ENCODE results near the gene LTBP1. TPM values are rescaled to one million over a fixed set of nuclear protein-coding genes. Genes with fewer than 3 reads are reported as not detected.

The LTBP1 gene
- polyA plus RNA-seq, 2 donors: 4.3 to 13.9 TPM

DNA sequence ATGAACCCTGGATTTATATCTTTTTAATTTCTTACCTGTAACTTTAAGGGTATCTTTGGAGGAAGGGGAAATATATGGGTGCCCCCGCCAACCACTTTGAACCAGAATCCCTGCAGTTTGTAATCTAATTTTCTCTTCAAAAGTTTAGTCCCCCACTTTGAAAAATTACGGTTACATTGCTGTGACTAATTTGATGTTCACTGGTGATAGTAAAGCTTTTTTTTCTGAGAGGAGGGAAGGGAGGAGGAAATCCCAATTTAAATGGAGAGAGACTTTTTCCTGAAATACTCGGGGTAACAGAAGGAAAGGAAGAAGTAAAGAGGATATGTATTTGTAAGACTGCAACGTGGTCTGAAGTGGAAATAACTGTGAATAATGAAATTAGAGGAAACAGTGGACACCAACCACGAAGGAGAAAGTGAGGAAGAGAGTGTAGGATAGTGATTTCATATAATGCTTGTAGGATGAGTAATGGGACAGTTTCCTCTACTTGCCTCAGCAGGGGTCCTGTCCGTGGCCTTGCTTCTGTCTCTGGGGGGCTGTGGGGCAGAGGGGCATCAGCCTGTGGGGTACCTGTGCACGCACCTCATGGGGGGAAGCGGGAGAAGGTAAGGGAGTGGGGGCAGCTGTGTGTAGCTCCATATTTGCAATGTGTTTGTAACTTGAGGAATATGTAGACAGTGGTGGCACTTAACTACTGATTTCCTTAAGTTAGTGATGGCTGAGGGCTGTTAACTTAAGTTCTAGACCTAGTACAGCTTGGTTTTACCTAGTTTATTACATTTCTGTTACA, 161.1 kb downstream of the LTBP1 start:
- Histone ChIP-seq H3K36me3 (ENCODE audit: control insufficient read depth in 2 of 2, insufficient read depth in 2 of 2, low read length in 1 of 2) (no peaks in the 10 kb centered on the region), H3K9me3 (ENCODE audit: control insufficient read depth in 2 of 2, insufficient read depth in 1 of 2, low read depth in 1 of 2, low read length in 1 of 2) (no peaks in the 10 kb centered on the region), H3K4me3 (ENCODE audit: low read depth in 1 of 2, low read length in 2 of 2) (no peak overlapping the region), H3K4me1 (ENCODE audit: control insufficient read depth in 2 of 2, insufficient read depth in 2 of 2, low read length in 1 of 2) (no peaks in the 10 kb centered on the region), H3K27ac (ENCODE audit: low read depth in 2 of 2, low read length in 1 of 2) (no peak overlapping the region), H3K27me3 (ENCODE audit: control insufficient read depth in 1 of 2, insufficient read depth in 2 of 2, low read length in 2 of 2) (no peaks in the 10 kb centered on the region)
- 80 to 81% methylated on average over 8 of the region's 8 CpGs for WGBS, 2 donors

DNA sequence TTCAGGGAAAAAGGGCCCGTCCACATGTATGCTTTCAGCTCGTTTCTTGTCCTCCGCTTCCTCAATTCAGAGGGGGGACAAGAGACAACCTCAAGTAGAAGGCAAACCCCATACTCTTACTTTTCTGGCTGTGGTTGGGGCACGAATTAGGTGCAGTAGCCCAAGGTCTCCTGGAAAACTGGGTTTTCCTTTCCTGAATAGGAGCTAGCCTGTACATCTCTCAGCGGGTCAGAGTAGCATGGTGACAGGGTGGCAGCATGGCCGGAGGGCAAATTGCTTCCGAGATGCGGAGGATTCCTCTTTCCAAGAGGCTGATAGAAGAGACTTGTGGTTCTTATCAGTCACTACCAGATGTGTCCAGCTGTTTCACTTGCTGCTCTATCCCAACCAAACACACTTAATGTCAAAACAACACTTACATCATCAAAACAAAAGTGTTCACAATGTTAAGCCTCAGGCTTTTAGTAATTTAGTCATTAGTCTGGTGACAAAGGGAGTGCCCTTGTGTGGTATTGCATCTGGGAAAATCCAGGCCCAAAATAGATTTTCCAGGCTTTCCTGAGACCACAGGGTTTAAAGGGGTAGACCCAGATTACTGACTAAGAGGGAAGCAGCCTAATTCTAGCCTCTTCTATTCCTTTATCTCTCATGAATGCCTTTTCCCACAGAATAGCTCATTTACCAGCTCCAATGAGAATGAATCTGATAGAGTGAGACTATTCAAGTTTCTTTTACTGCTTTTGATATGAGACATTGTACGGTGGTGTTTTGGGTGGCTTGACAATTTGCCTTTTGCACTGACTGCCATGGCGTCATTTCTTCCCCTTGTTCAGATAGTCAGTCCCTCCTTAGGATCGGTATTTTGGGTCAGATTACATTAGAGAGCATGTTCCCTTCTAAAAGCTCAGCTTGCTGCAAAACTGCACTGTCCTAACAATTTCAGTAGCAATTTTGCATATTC, 162.0 kb downstream of the LTBP1 start:
- Histone ChIP-seq H3K36me3 (ENCODE audit: control insufficient read depth in 2 of 2, insufficient read depth in 2 of 2, low read length in 1 of 2) (no peaks in the 10 kb centered on the region), H3K4me1 (ENCODE audit: control insufficient read depth in 2 of 2, insufficient read depth in 2 of 2, low read length in 1 of 2) (no peaks in the 10 kb centered on the region), H3K27me3 (ENCODE audit: control insufficient read depth in 1 of 2, insufficient read depth in 2 of 2, low read length in 2 of 2) (no peaks in the 10 kb centered on the region), H3K27ac (ENCODE audit: low read depth in 2 of 2, low read length in 1 of 2) (peak overlapping the region in 1 of 2 donors; percentile 33), H3K9me3 (ENCODE audit: control insufficient read depth in 2 of 2, insufficient read depth in 1 of 2, low read depth in 1 of 2, low read length in 1 of 2) (no peaks in the 10 kb centered on the region), H3K4me3 (ENCODE audit: low read depth in 1 of 2, low read length in 2 of 2) (no peak overlapping the region)
- 75 to 77% methylated on average over 11 of the region's 11 CpGs for WGBS, 2 donors

DNA sequence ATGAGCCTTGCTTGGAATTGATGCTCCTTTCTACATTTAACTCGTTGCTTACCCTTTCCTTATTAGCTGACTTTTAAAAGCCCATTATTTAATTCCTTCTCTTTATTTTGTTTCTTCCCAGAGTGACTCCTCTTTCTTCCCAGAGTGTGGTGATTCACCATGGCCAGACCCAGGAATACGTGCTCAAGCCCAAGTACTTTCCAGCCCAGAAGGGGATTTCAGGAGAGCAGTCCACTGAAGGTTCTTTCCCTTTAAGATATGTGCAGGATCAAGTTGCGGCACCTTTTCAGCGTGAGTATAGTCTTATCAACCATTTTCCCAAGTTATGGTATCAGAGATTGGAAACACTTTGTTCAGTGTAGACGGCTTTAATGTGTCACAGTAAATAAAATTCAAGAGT, 163.7 kb downstream of the LTBP1 start:
- Histone ChIP-seq H3K4me1 (ENCODE audit: control insufficient read depth in 2 of 2, insufficient read depth in 2 of 2, low read length in 1 of 2) (no peaks in the 10 kb centered on the region), H3K36me3 (ENCODE audit: control insufficient read depth in 2 of 2, insufficient read depth in 2 of 2, low read length in 1 of 2) (no peaks in the 10 kb centered on the region), H3K4me3 (ENCODE audit: low read depth in 1 of 2, low read length in 2 of 2) (no peak overlapping the region), H3K27ac (ENCODE audit: low read depth in 2 of 2, low read length in 1 of 2) (no peak overlapping the region), H3K9me3 (ENCODE audit: control insufficient read depth in 2 of 2, insufficient read depth in 1 of 2, low read depth in 1 of 2, low read length in 1 of 2) (no peaks in the 10 kb centered on the region), H3K27me3 (ENCODE audit: control insufficient read depth in 1 of 2, insufficient read depth in 2 of 2, low read length in 2 of 2) (no peaks in the 10 kb centered on the region)
- 69 to 77% methylated on average over 5 of the region's 5 CpGs for WGBS, 2 donors

DNA sequence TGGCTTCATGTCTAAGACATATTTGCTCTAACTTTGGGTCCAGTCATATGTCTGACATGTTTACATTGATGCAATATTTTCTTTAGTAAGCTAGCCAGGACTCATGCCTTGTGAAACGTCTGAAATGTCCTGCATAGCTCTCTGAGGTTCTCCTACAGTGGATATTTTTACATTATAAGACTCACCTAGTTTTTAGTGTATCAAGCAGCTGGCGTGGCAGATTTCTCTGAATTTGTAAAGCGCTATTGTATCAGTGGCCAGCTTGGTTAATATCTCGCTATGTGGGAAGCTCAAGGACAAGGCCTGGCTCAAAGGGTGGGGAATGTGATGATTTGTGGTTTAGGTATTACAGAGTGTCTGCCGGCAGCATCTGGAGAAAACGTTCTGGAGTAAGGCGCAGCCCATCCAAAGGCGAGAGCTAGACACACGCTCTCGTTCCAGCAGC, 164.3 kb downstream of the LTBP1 start:
- no peaks in the 10 kb centered on the region for H3K4me1 ChIP-seq (ENCODE audit: control insufficient read depth in 2 of 2, insufficient read depth in 2 of 2, low read length in 1 of 2)
- H3K27ac ChIP-seq (ENCODE audit: low read depth in 2 of 2, low read length in 1 of 2): no peak overlapping the region
- no peaks in the 10 kb centered on the region for H3K9me3 ChIP-seq (ENCODE audit: control insufficient read depth in 2 of 2, insufficient read depth in 1 of 2, low read depth in 1 of 2, low read length in 1 of 2)
- H3K36me3 ChIP-seq (ENCODE audit: control insufficient read depth in 2 of 2, insufficient read depth in 2 of 2, low read length in 1 of 2): no peaks in the 10 kb centered on the region
- no peaks in the 10 kb centered on the region for H3K27me3 ChIP-seq (ENCODE audit: control insufficient read depth in 1 of 2, insufficient read depth in 2 of 2, low read length in 2 of 2)
- no peak overlapping the region for H3K4me3 ChIP-seq (ENCODE audit: low read depth in 1 of 2, low read length in 2 of 2)
- WGBS, 2 donors: 79 to 81% methylated on average over 10 of the region's 10 CpGs

DNA sequence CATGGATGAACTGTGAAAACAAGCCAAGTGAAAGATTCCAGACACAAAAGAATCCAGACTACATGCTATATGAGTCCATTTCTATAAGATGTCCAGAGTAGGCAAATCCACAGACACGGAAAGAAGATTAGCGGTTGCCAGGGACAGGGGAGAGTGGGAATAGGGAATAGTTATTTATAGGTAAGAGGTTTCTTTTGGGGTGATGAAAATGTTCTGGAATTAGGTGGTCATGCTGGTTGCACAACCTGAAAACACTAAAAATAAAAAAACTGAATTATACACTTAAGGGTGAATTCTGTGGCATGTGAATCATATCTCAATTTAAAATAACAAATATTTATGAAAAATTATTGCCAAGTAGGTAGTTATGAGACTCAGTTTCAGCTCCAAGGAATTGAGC, 168.4 kb downstream of the LTBP1 start:
- H3K4me1 ChIP-seq (ENCODE audit: control insufficient read depth in 2 of 2, insufficient read depth in 2 of 2, low read length in 1 of 2): no peaks in the 10 kb centered on the region
- H3K9me3 ChIP-seq (ENCODE audit: control insufficient read depth in 2 of 2, insufficient read depth in 1 of 2, low read depth in 1 of 2, low read length in 1 of 2): no peaks in the 10 kb centered on the region
- no peak overlapping the region for H3K4me3 ChIP-seq (ENCODE audit: low read depth in 1 of 2, low read length in 2 of 2)
- WGBS, 2 donors: 94 to 99% methylated on average over 2 of the region's 2 CpGs
- H3K27me3 ChIP-seq (ENCODE audit: control insufficient read depth in 1 of 2, insufficient read depth in 2 of 2, low read length in 2 of 2): no peaks in the 10 kb centered on the region
- H3K27ac ChIP-seq (ENCODE audit: low read depth in 2 of 2, low read length in 1 of 2): no peak overlapping the region
- no peaks in the 10 kb centered on the region for H3K36me3 ChIP-seq (ENCODE audit: control insufficient read depth in 2 of 2, insufficient read depth in 2 of 2, low read length in 1 of 2)

DNA sequence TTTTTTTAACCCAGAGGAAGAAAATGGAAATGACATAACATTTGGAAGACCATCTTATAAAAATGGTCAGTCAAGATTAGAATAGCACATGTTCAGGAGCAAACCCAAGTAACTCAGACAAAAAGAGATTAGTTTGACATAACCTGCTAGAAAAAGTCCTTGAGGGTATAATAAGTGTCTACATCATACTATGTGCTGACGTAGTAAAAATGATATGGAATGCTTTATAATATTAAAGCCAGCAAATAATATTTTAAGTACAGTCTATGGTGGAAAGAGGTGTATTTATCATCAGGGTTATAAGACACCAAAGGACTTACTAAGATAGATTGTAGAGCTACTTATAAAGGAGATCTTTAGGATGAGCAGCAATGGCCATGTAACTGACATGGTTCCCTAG, 169.0 kb downstream of the LTBP1 start:
- H3K9me3 ChIP-seq (ENCODE audit: control insufficient read depth in 2 of 2, insufficient read depth in 1 of 2, low read depth in 1 of 2, low read length in 1 of 2): no peaks in the 10 kb centered on the region
- WGBS, 2 donors: 71 to 80% methylated on average over 1 of the region's 1 CpG
- no peak overlapping the region for H3K27ac ChIP-seq (ENCODE audit: low read depth in 2 of 2, low read length in 1 of 2)

DNA sequence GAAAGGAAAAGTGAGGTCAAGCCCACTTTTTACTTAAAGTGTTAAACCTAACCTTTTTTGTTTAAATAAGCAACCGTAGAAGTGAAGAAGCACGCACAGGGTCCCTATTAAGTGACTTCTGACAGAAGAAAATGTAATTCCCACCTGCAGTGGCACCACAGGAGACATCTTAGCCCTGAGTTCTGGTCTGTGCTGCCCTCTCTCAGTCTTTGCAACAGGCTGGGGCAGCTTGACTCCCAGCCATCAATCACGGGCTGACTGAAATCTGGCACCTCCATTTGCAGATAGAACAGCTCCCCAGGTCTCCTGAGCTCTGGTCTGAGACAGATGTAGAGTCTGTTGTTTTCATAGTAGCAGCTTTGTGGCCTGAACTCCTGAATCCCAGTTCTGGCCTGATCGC, 170.0 kb downstream of the LTBP1 start:
- Histone ChIP-seq H3K9me3 (ENCODE audit: control insufficient read depth in 2 of 2, insufficient read depth in 1 of 2, low read depth in 1 of 2, low read length in 1 of 2) (no peaks in the 10 kb centered on the region), H3K4me3 (ENCODE audit: low read depth in 1 of 2, low read length in 2 of 2) (no peak overlapping the region), H3K4me1 (ENCODE audit: control insufficient read depth in 2 of 2, insufficient read depth in 2 of 2, low read length in 1 of 2) (no peaks in the 10 kb centered on the region), H3K27ac (ENCODE audit: low read depth in 2 of 2, low read length in 1 of 2) (no peak overlapping the region), H3K27me3 (ENCODE audit: control insufficient read depth in 1 of 2, insufficient read depth in 2 of 2, low read length in 2 of 2) (no peaks in the 10 kb centered on the region), H3K36me3 (ENCODE audit: control insufficient read depth in 2 of 2, insufficient read depth in 2 of 2, low read length in 1 of 2) (no peaks in the 10 kb centered on the region)
- WGBS, 2 donors: 81 to 87% methylated on average over 4 of the region's 4 CpGs

More for the DNA sequence above, 169.0 kb downstream of the LTBP1 start:
- H3K4me3 ChIP-seq (ENCODE audit: low read depth in 1 of 2, low read length in 2 of 2): no peak overlapping the region
- H3K36me3 ChIP-seq (ENCODE audit: control insufficient read depth in 2 of 2, insufficient read depth in 2 of 2, low read length in 1 of 2): no peaks in the 10 kb centered on the region
- no peaks in the 10 kb centered on the region for H3K4me1 ChIP-seq (ENCODE audit: control insufficient read depth in 2 of 2, insufficient read depth in 2 of 2, low read length in 1 of 2)
- H3K27me3 ChIP-seq (ENCODE audit: control insufficient read depth in 1 of 2, insufficient read depth in 2 of 2, low read length in 2 of 2): no peaks in the 10 kb centered on the region

DNA sequence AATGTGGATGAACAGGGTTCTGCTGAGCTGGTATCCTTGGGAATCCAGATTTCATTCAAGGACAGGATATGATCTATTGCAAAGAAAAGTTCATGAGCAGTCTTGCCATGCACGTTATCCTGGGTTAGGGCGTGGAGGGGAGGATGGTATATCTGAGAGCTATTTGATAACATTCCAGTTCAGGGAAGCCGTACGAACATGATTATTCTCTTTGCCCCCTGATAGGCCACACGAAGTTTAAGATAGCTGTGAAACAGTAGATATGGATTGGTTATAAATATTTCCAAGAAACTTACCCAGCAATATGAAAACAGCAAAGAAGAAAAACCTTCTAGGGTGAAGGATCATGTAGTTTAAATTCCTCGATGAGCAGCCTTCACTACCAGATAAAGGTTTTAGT, 171.9 kb downstream of the LTBP1 start:
- Histone ChIP-seq H3K27me3 (ENCODE audit: control insufficient read depth in 1 of 2, insufficient read depth in 2 of 2, low read length in 2 of 2) (no peaks in the 10 kb centered on the region), H3K4me1 (ENCODE audit: control insufficient read depth in 2 of 2, insufficient read depth in 2 of 2, low read length in 1 of 2) (no peaks in the 10 kb centered on the region), H3K27ac (ENCODE audit: low read depth in 2 of 2, low read length in 1 of 2) (no peak overlapping the region), H3K36me3 (ENCODE audit: control insufficient read depth in 2 of 2, insufficient read depth in 2 of 2, low read length in 1 of 2) (no peaks in the 10 kb centered on the region), H3K4me3 (ENCODE audit: low read depth in 1 of 2, low read length in 2 of 2) (no peak overlapping the region), H3K9me3 (ENCODE audit: control insufficient read depth in 2 of 2, insufficient read depth in 1 of 2, low read depth in 1 of 2, low read length in 1 of 2) (no peaks in the 10 kb centered on the region)
- 65 to 78% methylated on average over 6 of the region's 6 CpGs for WGBS, 2 donors

DNA sequence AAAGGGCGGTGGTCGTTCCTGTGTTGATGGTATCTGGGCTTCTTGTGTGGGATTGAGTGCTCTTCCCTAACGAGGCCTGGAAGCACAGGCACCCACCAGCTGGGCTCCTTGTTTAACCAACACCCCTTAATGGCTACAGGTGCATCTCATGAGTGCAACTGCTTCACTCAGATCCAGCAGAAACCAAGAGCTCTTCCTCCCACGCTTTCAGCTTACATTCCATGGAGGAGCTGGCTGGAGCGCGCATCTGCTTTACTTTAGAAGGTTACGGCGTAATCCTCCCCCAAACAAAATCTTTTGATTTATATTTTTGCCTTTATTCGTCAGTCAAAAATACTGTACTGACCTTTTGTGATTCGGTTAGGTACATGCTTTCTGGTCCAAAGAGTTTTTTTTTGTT, 174.7 kb downstream of the LTBP1 start:
- H3K27ac ChIP-seq (ENCODE audit: low read depth in 2 of 2, low read length in 1 of 2): no peak overlapping the region
- H3K4me3 ChIP-seq (ENCODE audit: low read depth in 1 of 2, low read length in 2 of 2): no peak overlapping the region
- H3K36me3 ChIP-seq (ENCODE audit: control insufficient read depth in 2 of 2, insufficient read depth in 2 of 2, low read length in 1 of 2): no peaks in the 10 kb centered on the region
- WGBS, 2 donors: 91 to 94% methylated on average over 10 of the region's 10 CpGs
- no peaks in the 10 kb centered on the region for H3K27me3 ChIP-seq (ENCODE audit: control insufficient read depth in 1 of 2, insufficient read depth in 2 of 2, low read length in 2 of 2)
- H3K9me3 ChIP-seq (ENCODE audit: control insufficient read depth in 2 of 2, insufficient read depth in 1 of 2, low read depth in 1 of 2, low read length in 1 of 2): no peaks in the 10 kb centered on the region
- H3K4me1 ChIP-seq (ENCODE audit: control insufficient read depth in 2 of 2, insufficient read depth in 2 of 2, low read length in 1 of 2): no peaks in the 10 kb centered on the region

Data from esophagus (tissue), 2 donors.